GM12891 (cell line): Measurements from ENCODE around the gene MARCO. TPM values are rescaled to one million over a fixed set of nuclear protein-coding genes. Genes with fewer than 3 reads are reported as not detected.

Experiments used
- DNase-seq: peaks from one replicate; pipeline ENCODE4 v3.0.0; 2011; ENCODE audit warnings: low spot score; ENCODE audit not compliant: insufficient read length
- FAIRE-seq: peaks from 2 replicates; lab custom pipeline; 2011; peaks lifted over from hg19 to GRCh38; lab: Jason Lieb, UNC
- PAX5 ChIP-seq: IDR thresholded peaks from 2 replicates; pipeline ENCODE4 v1.6.1; 2011; ENCODE audit warnings: low read length, moderate library complexity, mild to moderate bottlenecking; ENCODE audit not compliant: insufficient read depth, severe bottlenecking
- POLR2A ChIP-seq: IDR thresholded peaks from 2 replicates; pipeline ENCODE4 v1.6.1; 2011; ENCODE audit warnings: low read depth, low read length, control low read depth
- POLR2AphosphoS5 ChIP-seq: IDR thresholded peaks from 2 replicates; pipeline ENCODE4 v1.6.1; 2011; ENCODE audit warnings: low read depth, low read length, control low read depth
- POU2F2 ChIP-seq: IDR thresholded peaks from 2 replicates; pipeline ENCODE4 v1.6.1; 2011; ENCODE audit warnings: low read depth, mild to moderate bottlenecking, control low read depth, low read length, moderate library complexity
- SPI1 ChIP-seq: IDR thresholded peaks from 2 replicates; pipeline ENCODE4 v1.6.1; 2011; ENCODE audit warnings: low read depth, low read length, control low read depth
- TAF1 ChIP-seq: IDR thresholded peaks from 2 replicates; pipeline ENCODE4 v1.6.1; 2011; ENCODE audit warnings: low read depth, low read length, control low read depth
- polyA plus RNA-seq: library from polyadenylated mRNA; unstranded; fragments of >200 nt; gene quantifications from one replicate; pipeline ENCODE4 v1.2.1, GENCODE V29; 2012; ENCODE audit warnings: low read depth, missing spikeins, inconsistent platforms; ENCODE audit not compliant: missing spikeins

The MARCO gene
- polyA plus RNA-seq, result not detected

- FAIRE-seq (no peak), DNase-seq (no peak)
- TF ChIP-seq POLR2AphosphoS5 (no peak), SPI1 (no peak), POU2F2 (no peak), POLR2A (no peak), PAX5 (no peak), TAF1 (no peak)
Observed at GRCh38 chr2:118942031-118942430, at the start of gene MARCO. MARCO (plus strand) TSS chr2:118942194; CDS start chr2:118942301, 107 bp downstream.

GRCh38 chr2:118893100-118893499 lies 48.9 kb upstream of the MARCO start:
- TF ChIP-seq POLR2AphosphoS5 (no peak), SPI1 (no peak), TAF1 (no peak), POLR2A (no peak)
- FAIRE-seq (no peak), DNase-seq (no peak)

- TF ChIP-seq SPI1 (no peak), TAF1 (no peak), POU2F2 (no peak), POLR2AphosphoS5 (no peak), PAX5 (no peak), POLR2A (no peak)
- no peak for FAIRE-seq
Observed at GRCh38 chr2:118902266-118903028, 39.5 kb upstream of the MARCO start.

GRCh38 chr2:118903029-118903351 lies 39.0 kb upstream of the MARCO start:
- no peak for DNase-seq
- no peak for FAIRE-seq
- no peak for TF ChIP-seq PAX5
- no peak for TF ChIP-seq POU2F2
- TF ChIP-seq POLR2A, result no peak
- TF ChIP-seq TAF1, result no peak
- TF ChIP-seq POLR2AphosphoS5, result no peak
- no peak for TF ChIP-seq SPI1

More at GRCh38 chr2:118902266-118903028, 39.5 kb upstream of the MARCO start:
- no peak for DNase-seq

- DNase-seq (no peak), FAIRE-seq (no peak)
- TF ChIP-seq POLR2AphosphoS5 (no peak), PAX5 (no peak), SPI1 (no peak)
Observed at GRCh38 chr2:118903551-118904479, 38.2 kb upstream of the MARCO start.

GRCh38 chr2:118905206-118905605 lies 36.8 kb upstream of the MARCO start:
- DNase-seq (no peak), FAIRE-seq (no peak)
- no peak for TF ChIP-seq PAX5
- TF ChIP-seq POU2F2, result no peak
- TF ChIP-seq POLR2A, result no peak
- TF ChIP-seq POLR2AphosphoS5, result no peak
- TF ChIP-seq SPI1, result no peak
- TF ChIP-seq TAF1, result no peak

- DNase-seq (no peak), FAIRE-seq (no peak)
- TF ChIP-seq POU2F2 (no peak), POLR2A (no peak), POLR2AphosphoS5 (no peak), PAX5 (no peak), SPI1 (no peak)
Observed at GRCh38 chr2:118906186-118906585, 35.8 kb upstream of the MARCO start.

GRCh38 chr2:118907759-118908158 lies 34.2 kb upstream of the MARCO start:
- TF ChIP-seq POU2F2, result no peak
- TF ChIP-seq POLR2A, result no peak
- no peak for TF ChIP-seq SPI1
- no peak for TF ChIP-seq PAX5
- TF ChIP-seq TAF1, result no peak
- DNase-seq, result no peak
- no peak for FAIRE-seq

GRCh38 chr2:118909191-118909590 lies 32.8 kb upstream of the MARCO start:
- no peak for FAIRE-seq
- DNase-seq, result no peak
- no peak for TF ChIP-seq PAX5
- no peak for TF ChIP-seq SPI1
- no peak for TF ChIP-seq POLR2AphosphoS5
- TF ChIP-seq POLR2A, result no peak
- no peak for TF ChIP-seq TAF1
- no peak for TF ChIP-seq POU2F2

- TF ChIP-seq SPI1 (no peak), POLR2AphosphoS5 (no peak), POLR2A (no peak), TAF1 (no peak), POU2F2 (no peak), PAX5 (no peak)
Observed at GRCh38 chr2:118911166-118911856, 30.7 kb upstream of the MARCO start.

GRCh38 chr2:118911936-118912335 lies 30.1 kb upstream of the MARCO start:
- no peak for TF ChIP-seq TAF1
- no peak for TF ChIP-seq SPI1
- TF ChIP-seq POLR2A, result no peak
- no peak for TF ChIP-seq PAX5
- no peak for TF ChIP-seq POU2F2
- no peak for TF ChIP-seq POLR2AphosphoS5
- DNase-seq (no peak), FAIRE-seq (no peak)

More at GRCh38 chr2:118911166-118911856, 30.7 kb upstream of the MARCO start:
- DNase-seq (no peak), FAIRE-seq (no peak)
